Lower leg skin (tissue), 3 donors: ENCODE measurements around the gene OIT3.

Experiments
- POLR2A ChIP-seq, 2 donors: fragments of 450-650 bp; IDR thresholded peaks; one replicate each; pipeline ENCODE4 v1.6.1; 2016 to 2017; ENCODE audit warnings: antibody characterized with exemption in 2 of 2, mild to moderate bottlenecking in 1 of 2, moderate library complexity in 1 of 2
- TF ChIP-seq, protein P1 (sequence below), 3 donors: fragments of 450-650 bp; IDR thresholded peaks; one replicate each; pipeline ENCODE4 v1.5.1; 2016; ENCODE audit warnings: antibody characterized with exemption in 3 of 3, mild to moderate bottlenecking in 3 of 3, moderate library complexity in 2 of 3

DNA sequence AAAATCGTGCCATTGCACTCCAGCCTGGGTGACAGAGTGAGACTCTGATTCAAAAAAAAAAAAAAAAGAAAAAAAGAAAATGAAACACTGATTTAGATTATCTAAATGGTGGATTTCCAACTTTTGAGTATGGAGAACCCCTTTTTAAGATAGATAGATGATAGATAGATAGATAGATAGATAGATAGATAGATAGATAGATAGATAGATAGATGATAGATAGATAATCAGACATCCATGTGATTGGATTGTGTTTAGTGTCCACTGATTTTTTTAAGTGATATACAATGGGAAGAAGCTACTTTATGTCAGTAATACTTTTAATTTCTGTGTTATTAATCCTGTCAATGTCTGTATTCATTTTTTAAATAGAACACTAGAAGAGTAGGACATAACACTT is 6.0 kb downstream of the OIT3 start:
- no peak for TF ChIP-seq POLR2A (IDR thresholded peaks at IDR 0.05)
- TF ChIP-seq, protein P1, sequence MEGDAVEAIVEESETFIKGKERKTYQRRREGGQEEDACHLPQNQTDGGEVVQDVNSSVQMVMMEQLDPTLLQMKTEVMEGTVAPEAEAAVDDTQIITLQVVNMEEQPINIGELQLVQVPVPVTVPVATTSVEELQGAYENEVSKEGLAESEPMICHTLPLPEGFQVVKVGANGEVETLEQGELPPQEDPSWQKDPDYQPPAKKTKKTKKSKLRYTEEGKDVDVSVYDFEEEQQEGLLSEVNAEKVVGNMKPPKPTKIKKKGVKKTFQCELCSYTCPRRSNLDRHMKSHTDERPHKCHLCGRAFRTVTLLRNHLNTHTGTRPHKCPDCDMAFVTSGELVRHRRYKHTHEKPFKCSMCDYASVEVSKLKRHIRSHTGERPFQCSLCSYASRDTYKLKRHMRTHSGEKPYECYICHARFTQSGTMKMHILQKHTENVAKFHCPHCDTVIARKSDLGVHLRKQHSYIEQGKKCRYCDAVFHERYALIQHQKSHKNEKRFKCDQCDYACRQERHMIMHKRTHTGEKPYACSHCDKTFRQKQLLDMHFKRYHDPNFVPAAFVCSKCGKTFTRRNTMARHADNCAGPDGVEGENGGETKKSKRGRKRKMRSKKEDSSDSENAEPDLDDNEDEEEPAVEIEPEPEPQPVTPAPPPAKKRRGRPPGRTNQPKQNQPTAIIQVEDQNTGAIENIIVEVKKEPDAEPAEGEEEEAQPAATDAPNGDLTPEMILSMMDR (IDR thresholded peaks at IDR 0.05), result no peak
